Airway epithelial cell (primary cell): ENCODE results near the gene HYCC1. TPM values are rescaled to one million over a fixed set of nuclear protein-coding genes. Genes with fewer than 3 reads are reported as not detected.

ENCODE experiments used
- total RNA-seq: library from RNA; depleted of rRNA; stranded (reverse); fragments of >200 nt; gene quantifications from 2 replicates; pipeline ENCODE4 v1.2.3, GENCODE V29; 2015

The HYCC1 gene
- 32.0 and 37.4 TPM in 2 replicates for total RNA-seq

GRCh38 chr7:23013715-23014649 is at the start of gene HYCC1:
TSS of gene HYCC1 (minus strand) at chr7:23014130. CDS start at chr7:22991111, 23,019 bp downstream.

Other genes starting within 250 kb of the HYCC1 start
- 126 and 142 TPM in 2 replicates for gene TOMM7, start 191.3 kb downstream of the HYCC1 start, total RNA-seq
- 22.6 and 30.0 TPM in 2 replicates for gene KLHL7, start 91.7 kb upstream of the HYCC1 start, total RNA-seq
- 18.1 and 30.0 TPM in 2 replicates for gene NUP42, start 167.9 kb upstream of the HYCC1 start, total RNA-seq
- 0.98 and 1.4 TPM in 2 replicates for gene GPNMB, start 232.6 kb upstream of the HYCC1 start, total RNA-seq